Measurements from ENCODE around the gene TSN.
"Not testable (repeated sequence)": the region's sequence is repeated elsewhere in the genome, so short reads cannot be mapped to it uniquely, and the experiment has no call there.

TSN gene

GRCh38 chr2:121803503-121803902, 48.1 kb downstream of the TSN start:
- no peak for DNase-seq (ENCODE audit: low read depth)

DNA sequence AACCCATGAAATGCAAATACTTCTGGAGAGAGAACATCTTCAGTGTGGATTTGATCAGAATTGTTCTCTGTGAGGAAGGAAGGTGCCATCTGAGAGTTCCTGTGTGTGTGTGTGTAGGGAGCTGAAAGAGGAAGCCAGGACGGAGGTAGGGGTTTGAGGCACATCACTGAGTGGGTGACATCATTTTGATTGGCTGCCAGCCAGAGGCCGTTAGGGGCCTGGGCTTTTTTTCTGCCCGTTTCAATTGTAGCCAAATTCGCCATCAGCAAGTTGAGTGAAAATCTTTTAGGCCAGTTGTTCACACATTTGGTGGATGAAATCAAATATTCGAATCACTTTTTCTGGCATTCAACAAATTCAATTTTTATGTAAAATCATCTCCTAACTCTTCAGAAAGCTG, 48.9 kb downstream of the TSN start:
- no peak for DNase-seq (ENCODE audit: low read depth)

DNA sequence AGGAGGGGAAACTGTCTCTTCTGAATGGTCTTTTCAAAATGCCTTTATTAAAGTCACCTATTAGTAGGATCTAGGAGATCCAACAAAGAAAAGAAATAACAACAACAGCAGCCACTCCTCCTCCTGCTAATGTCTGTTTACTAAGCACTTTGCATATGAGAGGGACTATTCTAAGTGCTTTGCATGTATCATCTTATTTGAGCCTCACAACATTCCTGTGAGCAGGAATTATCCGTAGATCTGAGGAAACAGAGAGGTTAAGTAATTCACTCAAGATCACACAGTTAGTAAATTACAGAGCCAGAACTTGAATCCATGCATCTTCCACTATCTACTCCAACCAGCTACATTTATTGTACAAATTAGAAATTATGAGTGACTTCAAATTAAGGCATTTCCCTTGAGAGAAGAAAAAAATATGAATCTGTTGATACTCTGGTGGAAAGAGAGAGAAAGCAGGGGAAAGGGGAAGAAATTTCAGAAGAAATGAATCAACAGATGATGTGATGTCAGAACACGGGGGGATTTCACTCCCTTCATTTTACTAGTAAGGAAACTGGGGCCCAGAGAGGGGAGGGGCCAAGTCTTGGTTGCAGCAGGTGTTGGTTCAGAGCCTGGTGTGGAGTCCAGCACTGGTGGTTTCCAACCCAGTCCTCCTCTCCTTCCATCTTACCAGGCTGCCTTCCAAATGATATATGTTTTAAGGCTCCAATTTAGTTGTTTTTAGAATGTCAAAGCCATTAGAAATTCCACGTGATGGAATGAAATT, 49.7 kb downstream of the TSN start:
- no peak for DNase-seq (ENCODE audit: low read depth)

- no peak for DNase-seq (ENCODE audit: low read depth)
Measured at GRCh38 chr2:121805766-121806143, 50.3 kb downstream of the TSN start.

DNA sequence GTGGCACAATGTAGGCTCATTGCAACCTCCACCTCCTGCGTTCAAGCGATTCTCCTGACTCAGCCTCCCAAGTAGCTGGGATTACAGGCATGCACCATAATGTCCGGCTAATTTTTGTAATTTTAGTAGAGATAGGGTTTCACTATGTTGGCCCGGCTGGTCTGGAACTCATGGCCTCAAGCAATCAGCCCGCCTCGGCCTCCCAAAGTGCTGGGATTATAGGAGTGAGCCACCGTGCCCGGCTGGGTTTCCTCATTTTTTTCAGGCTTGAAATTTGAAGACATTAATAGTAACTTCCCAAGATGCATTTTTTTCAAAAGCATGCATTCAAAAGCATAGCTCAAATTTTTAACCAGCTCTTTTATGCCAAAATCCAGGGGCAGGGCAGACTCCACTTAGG, 52.3 kb downstream of the TSN start:
- DNase-seq (ENCODE audit: low read depth), result not testable (repeated sequence)

GRCh38 chr2:121809607-121810006, 54.2 kb downstream of the TSN start:
- DNase-seq (ENCODE audit: low read depth), result no peak

DNA sequence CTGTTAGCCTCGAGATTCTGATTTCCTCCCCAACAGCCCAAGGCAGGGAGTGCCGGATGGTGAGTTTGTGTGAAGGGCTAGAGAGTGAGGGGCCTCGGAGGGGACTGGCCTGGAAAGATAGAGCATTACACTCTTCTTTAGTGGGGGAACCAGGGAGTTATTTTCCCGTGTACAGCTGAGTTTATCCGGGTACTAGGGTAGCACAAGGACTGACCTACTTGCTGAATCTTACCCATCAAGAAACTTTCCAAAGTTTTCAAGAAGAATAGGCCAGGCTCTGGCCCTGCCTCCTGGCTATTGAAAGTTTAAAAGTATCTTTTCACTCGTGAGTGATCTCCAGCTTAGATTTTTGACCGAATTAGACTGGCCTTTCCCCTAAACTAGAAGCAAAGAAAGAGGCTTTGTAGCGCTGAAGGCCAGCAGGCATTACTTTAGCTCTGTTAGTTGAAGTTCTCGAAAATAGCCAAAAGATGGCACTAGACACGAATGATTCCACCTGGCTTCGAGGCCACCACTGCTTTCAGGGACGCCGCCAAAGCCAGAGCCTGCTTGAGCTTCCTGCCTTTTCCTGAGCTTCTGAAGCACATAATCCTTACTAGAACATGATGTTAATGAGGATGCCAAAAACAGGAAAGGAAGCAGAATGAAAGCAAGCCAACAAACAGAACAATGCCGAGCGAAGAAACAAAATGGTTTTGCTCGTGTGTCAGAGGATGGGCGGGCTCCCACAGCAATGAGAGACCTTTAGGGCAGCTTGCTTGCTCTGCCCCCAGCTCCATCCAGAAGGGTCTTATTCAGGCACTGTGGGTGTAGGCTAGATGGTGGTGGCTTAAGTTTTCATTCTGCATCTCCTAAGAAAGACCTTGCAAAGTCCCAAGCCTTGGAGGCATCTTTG, 55.8 kb downstream of the TSN start:
- no peak for DNase-seq (ENCODE audit: low read depth)

- DNase-seq (ENCODE audit: low read depth), result not testable (repeated sequence)
Measured at GRCh38 chr2:121813083-121813482, 57.6 kb downstream of the TSN start.

- DNase-seq (ENCODE audit: low read depth), result no peak
Measured at GRCh38 chr2:121815216-121815615, 59.8 kb downstream of the TSN start.

- DNase-seq (ENCODE audit: low read depth), result no peak
Measured at GRCh38 chr2:121816797-121817196, 61.3 kb downstream of the TSN start.

GRCh38 chr2:121817304-121817703, 61.9 kb downstream of the TSN start:
- DNase-seq (ENCODE audit: low read depth), result not testable (repeated sequence)

All from activated T-cell treated with anti-CD3 and anti-CD28 coated beads for 1 hour (primary cell).